Measurements from ENCODE around the gene CLNK. TPM values are rescaled to one million over a fixed set of nuclear protein-coding genes. Genes with fewer than 3 reads are reported as not detected.
"Not testable (repeated sequence)": the region's sequence is repeated elsewhere in the genome, so short reads cannot be mapped to it uniquely, and the experiment has no call there.

Gene CLNK
- total RNA-seq, 1 donor from 2014 or later, result not detected

- H3K27me3 Mint-ChIP-seq (ENCODE audit: low read depth), result peaks cover 9% of the 10 kb centered on the region
- DNase-seq (ENCODE audit: low spot score), result no peak
- TF ChIP-seq CTCF (IDR thresholded peaks at IDR 0.05), result peak; percentile 68
- no peaks in the 10 kb centered on the region for H3K4me1 Mint-ChIP-seq (ENCODE audit: low read depth)
- no peak overlapping the region for H3K27ac Mint-ChIP-seq (ENCODE audit: unreplicated experiment)
- H3K9me3 Mint-ChIP-seq (ENCODE audit: low read depth), result no peaks in the 10 kb centered on the region
- no peak overlapping the region for H3K4me3 Mint-ChIP-seq (ENCODE audit: unreplicated experiment)
- peaks cover 3% of the 10 kb centered on the region for H3K36me3 Mint-ChIP-seq (ENCODE audit: low read depth)
Observed at GRCh38 chr4:10622728-10623127, 61.8 kb downstream of the CLNK start.

DNA sequence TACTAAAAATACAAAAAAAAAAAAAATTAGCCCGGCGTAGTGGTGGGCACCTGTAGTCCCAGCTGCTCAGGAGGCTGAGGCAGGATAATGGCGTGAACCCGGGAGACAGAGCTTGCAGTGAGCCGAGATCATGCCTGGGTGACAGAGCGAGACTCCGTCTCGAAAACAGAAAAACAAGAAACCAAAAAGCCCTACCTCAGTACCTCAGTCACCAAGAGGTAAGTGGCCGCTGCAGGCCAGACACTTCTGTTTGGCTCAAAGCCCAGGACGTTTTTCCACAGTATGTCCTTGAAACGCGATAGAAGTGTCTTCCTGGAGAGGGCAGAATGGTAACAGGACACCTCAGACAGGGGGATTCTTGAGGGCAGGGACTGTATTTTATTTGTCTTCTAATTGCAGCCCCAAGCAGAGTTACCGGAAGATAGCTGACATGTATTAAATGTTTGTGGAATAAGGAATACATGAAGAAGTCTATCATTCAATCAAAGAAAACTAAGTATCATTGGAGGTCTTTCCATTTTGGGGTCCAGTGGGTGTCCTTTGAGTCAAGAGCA lies 63.6 kb downstream of the CLNK start:
- no peak overlapping the region for H3K4me3 Mint-ChIP-seq (ENCODE audit: unreplicated experiment)
- no peaks in the 10 kb centered on the region for H3K4me1 Mint-ChIP-seq (ENCODE audit: low read depth)
- H3K36me3 Mint-ChIP-seq (ENCODE audit: low read depth), result peaks cover 3% of the 10 kb centered on the region
- H3K27me3 Mint-ChIP-seq (ENCODE audit: low read depth), result peaks cover 7% of the 10 kb centered on the region
- TF ChIP-seq CTCF (IDR thresholded peaks at IDR 0.05), result no peak
- no peak overlapping the region for H3K27ac Mint-ChIP-seq (ENCODE audit: unreplicated experiment)
- no peaks in the 10 kb centered on the region for H3K9me3 Mint-ChIP-seq (ENCODE audit: low read depth)
- DNase-seq (ENCODE audit: low spot score), result no peak

DNA sequence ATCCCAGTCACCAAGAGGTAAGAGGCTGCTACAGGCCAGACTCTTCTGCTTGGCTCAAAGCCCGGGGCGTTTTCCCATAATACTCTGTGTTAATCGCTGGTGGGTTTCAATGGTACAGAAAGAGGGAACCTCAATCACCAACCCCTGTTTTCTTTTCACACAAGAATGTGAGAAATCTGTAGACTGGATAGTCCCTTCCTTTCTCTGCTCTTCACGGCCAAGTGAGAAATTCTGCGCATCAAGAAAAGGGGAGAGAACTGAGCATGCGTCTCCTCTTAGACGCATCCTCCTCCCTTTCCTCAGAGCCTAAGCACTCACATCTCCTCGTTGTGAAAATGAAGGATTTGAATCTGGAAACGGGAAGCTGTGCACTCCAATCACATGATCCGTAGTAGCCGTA lies 64.7 kb downstream of the CLNK start:
- no peaks in the 10 kb centered on the region for H3K9me3 Mint-ChIP-seq (ENCODE audit: low read depth)
- no peak overlapping the region for H3K4me3 Mint-ChIP-seq (ENCODE audit: unreplicated experiment)
- TF ChIP-seq CTCF (IDR thresholded peaks at IDR 0.05), result no peak
- no peaks in the 10 kb centered on the region for H3K36me3 Mint-ChIP-seq (ENCODE audit: low read depth)
- no peaks in the 10 kb centered on the region for H3K4me1 Mint-ChIP-seq (ENCODE audit: low read depth)
- no peak for DNase-seq (ENCODE audit: low spot score)
- H3K27me3 Mint-ChIP-seq (ENCODE audit: low read depth), result no peaks in the 10 kb centered on the region
- no peak overlapping the region for H3K27ac Mint-ChIP-seq (ENCODE audit: unreplicated experiment)

- TF ChIP-seq CTCF (IDR thresholded peaks at IDR 0.05), result peak; percentile 38
- no peak for DNase-seq (ENCODE audit: low spot score)
- Mint-ChIP-seq H3K4me3 (ENCODE audit: unreplicated experiment) (no peak overlapping the region), H3K27me3 (ENCODE audit: low read depth) (no peaks in the 10 kb centered on the region), H3K4me1 (ENCODE audit: low read depth) (no peaks in the 10 kb centered on the region), H3K27ac (ENCODE audit: unreplicated experiment) (no peak overlapping the region), H3K36me3 (ENCODE audit: low read depth) (no peaks in the 10 kb centered on the region), H3K9me3 (ENCODE audit: low read depth) (no peaks in the 10 kb centered on the region)
Observed at GRCh38 chr4:10619220-10619619, 65.3 kb downstream of the CLNK start.

DNA sequence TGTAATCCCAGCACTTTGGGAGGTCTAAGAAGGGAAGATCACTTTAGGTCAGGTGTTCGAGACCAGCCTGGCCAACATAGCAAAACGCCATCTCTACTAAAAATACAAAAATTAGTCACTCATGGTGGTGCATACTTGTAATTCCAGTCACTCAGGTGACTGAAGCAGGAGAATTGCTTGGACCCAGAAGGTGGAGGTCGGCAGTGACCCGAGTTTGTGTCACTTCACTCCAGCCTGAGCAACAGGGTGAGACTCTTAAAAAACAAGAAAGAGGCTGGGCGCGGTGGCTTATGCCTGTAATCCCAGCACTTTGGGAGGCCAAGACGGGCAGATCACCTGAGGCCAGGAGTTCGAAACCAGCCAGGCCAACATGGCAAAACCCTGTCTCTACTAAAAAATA lies 69.6 kb downstream of the CLNK start:
- not testable (repeated sequence) for H3K9me3 Mint-ChIP-seq (ENCODE audit: low read depth); DNase-seq (ENCODE audit: low spot score); H3K36me3 Mint-ChIP-seq (ENCODE audit: low read depth); H3K27me3 Mint-ChIP-seq (ENCODE audit: low read depth); H3K4me1 Mint-ChIP-seq (ENCODE audit: low read depth); H3K4me3 Mint-ChIP-seq (ENCODE audit: unreplicated experiment); H3K27ac Mint-ChIP-seq (ENCODE audit: unreplicated experiment)

- H3K27ac Mint-ChIP-seq (ENCODE audit: unreplicated experiment), result no peak overlapping the region
- H3K4me1 Mint-ChIP-seq (ENCODE audit: low read depth), result peaks cover 8% of the 10 kb centered on the region
- no peak overlapping the region for H3K4me3 Mint-ChIP-seq (ENCODE audit: unreplicated experiment)
- no peaks in the 10 kb centered on the region for H3K36me3 Mint-ChIP-seq (ENCODE audit: low read depth)
- no peaks in the 10 kb centered on the region for H3K27me3 Mint-ChIP-seq (ENCODE audit: low read depth)
- DNase-seq (ENCODE audit: low spot score), result no peak
- H3K9me3 Mint-ChIP-seq (ENCODE audit: low read depth), result no peaks in the 10 kb centered on the region
- TF ChIP-seq CTCF (IDR thresholded peaks at IDR 0.05), result no peak
Observed at GRCh38 chr4:10613926-10614478, 70.6 kb downstream of the CLNK start.
